DOHH2 (cell line): ENCODE results near the gene TUBA3C.

Experiments
- H3F3A ChIP-seq: fragments of 200-600 bp; sonication (generic), shearing (Covaris generic); 2 replicates; pipeline ENCODE4 v1.6.0; 2016; ENCODE audit warnings: antibody characterized with exemption, mild to moderate bottlenecking; ENCODE audit not compliant: control insufficient read depth, insufficient read depth
- H3K27ac ChIP-seq: fragments of 200-600 bp; sonication (generic); 2 replicates; pipeline ENCODE4 v1.5.1; 2014; ENCODE audit warnings: low read depth, mild to moderate bottlenecking, low read length, moderate library complexity
- H3K27me3 ChIP-seq: fragments of 200-600 bp; sonication (generic); 2 replicates; pipeline ENCODE4 v1.6.1; 2014; ENCODE audit warnings: mild to moderate bottlenecking, low read length, mixed read lengths; ENCODE audit not compliant: control insufficient read depth
- H3K36me3 ChIP-seq: fragments of 200-600 bp; sonication (generic); 2 replicates; pipeline ENCODE4 v1.6.1; 2014; ENCODE audit warnings: mild to moderate bottlenecking, low read length, moderate library complexity, mixed read lengths; ENCODE audit not compliant: control insufficient read depth
- H3K4me1 ChIP-seq: fragments of 200-600 bp; sonication (generic); 2 replicates; pipeline ENCODE4 v1.6.1; 2014; ENCODE audit warnings: mild to moderate bottlenecking, low read length, mixed read lengths; ENCODE audit not compliant: control insufficient read depth
- H3K4me2 ChIP-seq: fragments of 200-600 bp; sonication (generic); 2 replicates; pipeline ENCODE4 v1.6.0; 2014; ENCODE audit warnings: mild to moderate bottlenecking, low read length, moderate library complexity
- H3K4me3 ChIP-seq: fragments of 200-600 bp; sonication (generic); 2 replicates; pipeline ENCODE4 v1.5.1; 2014; ENCODE audit warnings: mild to moderate bottlenecking, low read length, mixed read lengths
- H3K79me2 ChIP-seq: fragments of 200-600 bp; sonication (generic); 2 replicates; pipeline ENCODE4 v1.6.1; 2014; ENCODE audit warnings: mild to moderate bottlenecking, low read length, mixed read lengths; ENCODE audit not compliant: control insufficient read depth
- H3K9me2 ChIP-seq: fragments of 200-600 bp; sonication (generic); replicated peaks from 2 replicates; pipeline ENCODE4 v1.6.1; 2014; ENCODE audit warnings: mild to moderate bottlenecking, low read length, mixed read lengths; ENCODE audit not compliant: control insufficient read depth
- H3K9me3 ChIP-seq: fragments of 200-600 bp; sonication (generic); 2 replicates; pipeline ENCODE4 v1.6.1; 2014; ENCODE audit warnings: antibody characterized with exemption, low read length, mixed read lengths; ENCODE audit not compliant: control insufficient read depth, insufficient read depth
- H4K20me1 ChIP-seq: fragments of 200-600 bp; sonication (generic); 2 replicates; pipeline ENCODE4 v1.6.0; 2014; ENCODE audit warnings: low read depth, mild to moderate bottlenecking, antibody characterized with exemption, low read length, moderate library complexity; ENCODE audit not compliant: control insufficient read depth, insufficient read depth
- CTCF ChIP-seq: fragments of 200-600 bp; sonication (generic); IDR thresholded peaks from one replicate; pipeline ENCODE4 v1.5.1; 2014; ENCODE audit warnings: antibody characterized with exemption, mild to moderate bottlenecking, low read depth, low read length; ENCODE audit not compliant: poor library complexity, severe bottlenecking
- EZH2phosphoT487 ChIP-seq: fragments of 200-600 bp; sonication (generic); IDR thresholded peaks from 2 replicates; pipeline ENCODE4 v1.6.1; 2017; ENCODE audit warnings: borderline replicate concordance, mild to moderate bottlenecking, antibody characterized with exemption, low read length, moderate library complexity, mixed read lengths

TUBA3C gene

GRCh38 chr13:19148561-19148960 lies 33.1 kb downstream of the TUBA3C start:
- H4K20me1 ChIP-seq: no peaks in the 10 kb centered on the region
- H3K9me3 ChIP-seq: peaks cover 43% of the 10 kb centered on the region
- H3K27ac ChIP-seq: no peak overlapping the region
- no peaks in the 10 kb centered on the region for H3K79me2 ChIP-seq
- no peak overlapping the region for H3K4me3 ChIP-seq
- no peak for TF ChIP-seq EZH2phosphoT487
- no peak for TF ChIP-seq CTCF
- no peaks in the 10 kb centered on the region for H3K27me3 ChIP-seq
- H3K4me2 ChIP-seq: no peak overlapping the region
- H3K36me3 ChIP-seq: no peaks in the 10 kb centered on the region
- H3F3A ChIP-seq: no peaks in the 10 kb centered on the region
- H3K4me1 ChIP-seq: no peaks in the 10 kb centered on the region
- no peaks in the 10 kb centered on the region for H3K9me2 ChIP-seq
